H1 (cell line): ENCODE measurements around the gene FZD4. TPM values are rescaled to one million over a fixed set of nuclear protein-coding genes. Genes with fewer than 3 reads are reported as not detected.

Experiments used
- CTCF ChIA-PET: fragments of 300-600 bp; sonication (Branson Sonifier 250); formaldehyde crosslinking; loops from one replicate; lab custom pipeline; 2021; ENCODE audit not compliant: partially characterized antibody; lab: Charles Lee
- POLR2A ChIA-PET: fragments of 300-600 bp; sonication (Branson Sonifier 250); formaldehyde crosslinking; loops from one replicate; lab custom pipeline; 2021; ENCODE audit warnings: inconsistent platforms; ENCODE audit not compliant: partially characterized antibody; lab: Charles Lee
- DNase-seq, 2 experiments: peaks; one replicate each; pipeline versions ENCODE4 v3.0.0 to v3.0.0-alpha.2; 2010 to 2022; ENCODE audit warnings: low spot score in 2 of 2, low read depth in 1 of 2, mixed read lengths in 1 of 2
- FAIRE-seq: peaks from 2 replicates; lab custom pipeline; 2011; peaks lifted over from hg19 to GRCh38; lab: Jason Lieb, UNC
- H2AFZ ChIP-seq: 2 replicates; pipeline ENCODE4 v1.8.1; 2012; ENCODE audit warnings: low read length, inconsistent platforms
- H2AK5ac ChIP-seq: 2 replicates; pipeline ENCODE4 v1.6.1; 2013; ENCODE audit warnings: low read depth, low read length
- H2BK120ac ChIP-seq: replicated peaks from 2 replicates; pipeline ENCODE3; 2013; ENCODE audit warnings: low read depth, low read length, inconsistent platforms
- H2BK12ac ChIP-seq: 2 replicates; pipeline ENCODE4 v1.6.1; 2013; ENCODE audit warnings: low read depth, low read length
- H2BK15ac ChIP-seq: 2 replicates; pipeline ENCODE4 v1.6.1; 2013; ENCODE audit warnings: low read length
- H2BK20ac ChIP-seq: 2 replicates; pipeline ENCODE4 v1.6.1; 2013; ENCODE audit warnings: low read length
- H2BK5ac ChIP-seq: 2 replicates; pipeline ENCODE4 v1.6.1; 2013; ENCODE audit warnings: low read depth, low read length
- H3K14ac ChIP-seq: 2 replicates; pipeline ENCODE4 v1.6.1; 2013; ENCODE audit warnings: inconsistent platforms; ENCODE audit not compliant: insufficient read length
- H3K18ac ChIP-seq: 2 replicates; pipeline ENCODE4 v1.6.1; 2013; ENCODE audit warnings: low read length; ENCODE audit errors: extremely low read depth
- H3K23ac ChIP-seq: 2 replicates; pipeline ENCODE4 v1.6.1; 2013; ENCODE audit warnings: inconsistent platforms; ENCODE audit not compliant: insufficient read length
- H3K23me2 ChIP-seq: 2 replicates; pipeline ENCODE4 v1.6.1; 2013; ENCODE audit warnings: low read depth, low read length
- H3K27ac ChIP-seq: 2 replicates; pipeline ENCODE4 v1.6.1; 2011; ENCODE audit warnings: low read depth, low read length, inconsistent platforms
- H3K27me3 ChIP-seq, 4 experiments: replicated peaks in 1 of 4; 1 replicate in 1 of 4; 2 replicates in 3 of 4; pipeline versions ENCODE4 v1.6.1 to v1.8.1; 2011 to 2013; ENCODE audit warnings: low read length in 3 of 4, mild to moderate bottlenecking in 3 of 4, inconsistent platforms in 2 of 4, mixed read lengths in 2 of 4, moderate library complexity in 1 of 4; ENCODE audit not compliant: control insufficient read depth in 3 of 4, insufficient read depth in 3 of 4; ENCODE audit errors: extremely low read depth in 1 of 4
- H3K36me3 ChIP-seq, 4 experiments: 2 replicates each; pipeline versions ENCODE4 v1.6.1 to v1.8.1; 2011 to 2013; ENCODE audit warnings: mild to moderate bottlenecking in 4 of 4, low read length in 3 of 4, moderate library complexity in 2 of 4, control low read depth in 1 of 4, inconsistent platforms in 1 of 4; ENCODE audit not compliant: insufficient read depth in 4 of 4, control insufficient read depth in 2 of 4
- H3K4ac ChIP-seq: replicated peaks from 2 replicates; pipeline ENCODE3; 2013; ENCODE audit warnings: low read length, low read depth, mixed read lengths, inconsistent platforms; ENCODE audit not compliant: insufficient read length
- H3K4me1 ChIP-seq, 4 experiments: replicated peaks in 1 of 4; 1 replicate in 1 of 4; 2 replicates in 3 of 4; pipeline versions ENCODE4 v1.6.1 to v1.8.1; 2011 to 2013; ENCODE audit warnings: low read length in 3 of 4, inconsistent platforms in 2 of 4, mixed read lengths in 1 of 4; ENCODE audit not compliant: insufficient read depth in 4 of 4, control insufficient read depth in 3 of 4
- H3K4me2 ChIP-seq, 2 experiments: 2 replicates each; pipeline versions ENCODE4 v1.6.1 to v1.8.1; 2011 to 2013; ENCODE audit warnings: low read depth in 2 of 2, low read length in 2 of 2, control low read depth in 1 of 2, inconsistent platforms in 1 of 2, mild to moderate bottlenecking in 1 of 2; ENCODE audit not compliant: insufficient read depth in 1 of 2
- H3K4me3 ChIP-seq, 4 experiments: fragments of 200-600, 300-600 bp in 1 of 4; sonication (generic), shearing (Covaris generic), sonication (Bioruptor Twin) in 1 of 4; 2 replicates each; pipeline versions ENCODE4 v1.5.1 to v1.8.1; 2011 to 2016; ENCODE audit warnings: low read length in 4 of 4, low read depth in 3 of 4, control low read depth in 2 of 4, inconsistent platforms in 2 of 4, mild to moderate bottlenecking in 2 of 4, mixed read lengths in 1 of 4, moderate library complexity in 1 of 4; ENCODE audit not compliant: insufficient read depth in 2 of 4; ENCODE audit errors: extremely low read depth in 1 of 4
- H3K56ac ChIP-seq: replicated peaks from 2 replicates; pipeline ENCODE3; 2013; ENCODE audit warnings: low read depth, mild to moderate bottlenecking, mixed read lengths, low read length, inconsistent platforms; ENCODE audit not compliant: insufficient read length
- H3K79me1 ChIP-seq: 2 replicates; pipeline ENCODE4 v1.6.1; 2013; ENCODE audit warnings: low read depth, low read length, control low read depth
- H3K79me2 ChIP-seq, 2 experiments: 2 replicates each; pipeline versions ENCODE4 v1.6.1 to v1.8.1; 2012 to 2013; ENCODE audit warnings: low read length in 2 of 2, mild to moderate bottlenecking in 2 of 2, inconsistent platforms in 1 of 2; ENCODE audit not compliant: insufficient read depth in 2 of 2, control insufficient read depth in 1 of 2
- H3K9ac ChIP-seq, 4 experiments: replicated peaks in 1 of 4; 1 replicate in 1 of 4; 2 replicates in 3 of 4; pipeline versions ENCODE4 v1.6.1 to v1.8.1; 2011 to 2013; ENCODE audit warnings: low read depth in 3 of 4, low read length in 3 of 4, control low read depth in 2 of 4, mild to moderate bottlenecking in 2 of 4, moderate library complexity in 2 of 4, inconsistent platforms in 1 of 4; ENCODE audit errors: extremely low read depth in 1 of 4
- H3K9me3 ChIP-seq, 2 experiments: 2 replicates each; pipeline versions ENCODE4 v1.6.1 to v1.8.1; 2012 to 2013; ENCODE audit warnings: mild to moderate bottlenecking in 2 of 2, moderate library complexity in 2 of 2, control low read depth in 1 of 2, inconsistent platforms in 1 of 2, low read depth in 1 of 2, low read length in 1 of 2, mixed read lengths in 1 of 2; ENCODE audit not compliant: insufficient read depth in 2 of 2
- H4K20me1 ChIP-seq, 2 experiments: replicated peaks in 1 of 2; 2 replicates each; pipeline versions ENCODE3 to v1.8.1; 2011 to 2013; ENCODE audit warnings: inconsistent platforms in 2 of 2, low read length in 2 of 2, mild to moderate bottlenecking in 1 of 2; ENCODE audit not compliant: insufficient read depth in 2 of 2, control insufficient read depth in 1 of 2
- H4K5ac ChIP-seq: 2 replicates; pipeline ENCODE4 v1.6.1; 2013; ENCODE audit warnings: low read length, low read depth, mixed read lengths, inconsistent platforms; ENCODE audit not compliant: insufficient read length
- H4K8ac ChIP-seq: 2 replicates; pipeline ENCODE4 v1.8.0; 2013; ENCODE audit warnings: mild to moderate bottlenecking, moderate library complexity, low read length, inconsistent platforms; ENCODE audit not compliant: insufficient read depth; ENCODE audit errors: extremely low read depth
- H4K91ac ChIP-seq: replicated peaks from 2 replicates; pipeline ENCODE3; 2013; ENCODE audit warnings: low read length, mixed read lengths, inconsistent platforms; ENCODE audit not compliant: insufficient read length
- BRCA1 ChIP-seq: IDR thresholded peaks from 2 replicates; pipeline ENCODE4 v1.6.1; 2012; ENCODE audit warnings: low read depth, low read length, improper control_type of control experiment
- CBX5 ChIP-seq: fragments of 300-800, 300-1000 bp; sonication (generic); IDR thresholded peaks from 2 replicates; pipeline ENCODE4 v1.7.1; 2016; ENCODE audit warnings: antibody characterized with exemption, low read length, low read depth
- EZH2 ChIP-seq: fragments of 200-600 bp; sonication (generic); IDR thresholded peaks from 2 replicates; pipeline ENCODE4 v1.7.1; 2012; ENCODE audit warnings: low read depth, mild to moderate bottlenecking, moderate library complexity, low read length, inconsistent platforms; ENCODE audit not compliant: severe bottlenecking
- HDAC6 ChIP-seq: IDR thresholded peaks from one replicate; pipeline ENCODE4 v1.7.1; 2012; ENCODE audit warnings: low read depth, mild to moderate bottlenecking, inconsistent platforms, low read length, moderate library complexity
- JUND ChIP-seq: IDR thresholded peaks from 2 replicates; pipeline ENCODE4 v1.6.1; 2011; ENCODE audit warnings: mild to moderate bottlenecking, improper control_type of control experiment, low read length
- RNF2 ChIP-seq: fragments of 200-900, 300-1000 bp; sonication (generic); IDR thresholded peaks from 2 replicates; pipeline ENCODE4 v1.7.1; 2016; ENCODE audit warnings: borderline replicate concordance, low read depth, mild to moderate bottlenecking, antibody characterized with exemption, low read length; ENCODE audit not compliant: poor library complexity, severe bottlenecking; ENCODE audit errors: missing control alignments
- RXRA ChIP-seq: IDR thresholded peaks from 2 replicates; pipeline ENCODE4 v1.6.1; 2011; ENCODE audit warnings: low read depth, mild to moderate bottlenecking, low read length, moderate library complexity; ENCODE audit not compliant: insufficient read depth
- SIRT6 ChIP-seq: IDR thresholded peaks from one replicate; pipeline ENCODE4 v1.7.1; 2012; ENCODE audit warnings: low read length, inconsistent platforms
- SP1 ChIP-seq: IDR thresholded peaks from 2 replicates; pipeline ENCODE4 v1.6.1; 2011; ENCODE audit warnings: low read depth, low read length
- TAF1 ChIP-seq: IDR thresholded peaks from 2 replicates; pipeline ENCODE4 v1.6.1; 2011; ENCODE audit warnings: mild to moderate bottlenecking, low read depth, low read length
- TAF7 ChIP-seq: optimal IDR thresholded peaks from 2 replicates; pipeline ENCODE3; 2011; ENCODE audit warnings: low read depth, mild to moderate bottlenecking, inconsistent platforms, low read length, moderate library complexity, borderline replicate concordance
- TCF12 ChIP-seq: IDR thresholded peaks from 2 replicates; pipeline ENCODE4 v1.6.1; 2011; ENCODE audit warnings: low read depth, mild to moderate bottlenecking, low read length
- WGBS, 2 experiments: shearing (Covaris generic) in 1 of 2; methylation state at CpG; one replicate each; pipeline versions ENCODE4 v1.1.6 to v1.1.7; 2013 to 2015; ENCODE audit warnings: low lambda C conversion rate in 2 of 2, mixed read lengths in 2 of 2, inconsistent platforms in 1 of 2, low coverage in 1 of 2, missing lambda C conversion rate in 1 of 2; ENCODE audit not compliant: insufficient replicate concordance in 2 of 2, insufficient coverage in 1 of 2, insufficient read length in 1 of 2; ENCODE audit errors: extremely low coverage in 1 of 2, missing lambda C conversion rate in 1 of 2; 5-methylcytosine and 5-hydroxymethylcytosine counted together
- polyA plus RNA-seq, 7 experiments: library from polyadenylated mRNA; depleted of rRNA in 3 of 7; stranded (reverse) in 5 of 7; unstranded in 2 of 7; fragments of >200 nt in 5 of 7; fragments of 200-250 nt in 2 of 7; gene quantifications; 1 replicate in 5 of 7; 2 replicates in 1 of 7; 4 replicates in 1 of 7; pipeline versions ENCODE4 v1.2.1 to v1.2.3, GENCODE V29; 2011 to 2013; ENCODE audit warnings: missing spikeins in 2 of 7, mixed read lengths in 2 of 7
- total RNA-seq: library from RNA; stranded (reverse); fragmentation: NEBNext Ultra II Directional; extraction: Animal tissue kit (Norgen Biotek cat#: 25700); gene quantifications from 2 replicates; pipeline ENCODE4 v1.2.1, GENCODE V29; 2021
- TF ChIP-seq, protein P1 (sequence below): IDR thresholded peaks from 2 replicates; pipeline ENCODE4 v1.6.1; 2012; ENCODE audit warnings: low read length, inconsistent platforms

The FZD4 gene
- total and polyA plus RNA-seq, 2 of the 8 experiments (the other 6 are each of a cell fraction or from before 2014, with no cell fraction given) = 3.1 to 7.1 TPM

GRCh38 chr11:86900162-86900561 lies 55.0 kb downstream of the FZD4 start:
- no peak overlapping the region for H2AFZ ChIP-seq
- H4K5ac ChIP-seq = no peak overlapping the region
- DNase-seq (no peak), FAIRE-seq (no peak)
- H4K8ac ChIP-seq = no peak overlapping the region
- WGBS, 2 experiments = 96% methylated on average over 3 of the region's 3 CpGs; no CpG with 5 or more reads in 1 of the 2 experiments
- no peaks in the 10 kb centered on the region for H3K23me2 ChIP-seq
- H3K36me3 ChIP-seq = no peaks in the 10 kb centered on the region
- H3K79me1 ChIP-seq = no peaks in the 10 kb centered on the region; the same call in 1 of the 2 replicates
- no peak overlapping the region for H3K18ac ChIP-seq
- H3K14ac ChIP-seq = no peak overlapping the region
- H3K9me3 ChIP-seq = no peaks in the 10 kb centered on the region
- H3K4me3 ChIP-seq = no peak overlapping the region
- H4K20me1 ChIP-seq = no peaks in the 10 kb centered on the region
- no peak overlapping the region for H2AK5ac ChIP-seq
- no peaks in the 10 kb centered on the region for H3K79me2 ChIP-seq
- no peak overlapping the region for H3K4ac ChIP-seq
- H2BK5ac ChIP-seq = no peak overlapping the region
- no peak overlapping the region for H2BK120ac ChIP-seq
- no peak overlapping the region for H2BK12ac ChIP-seq
- no peak overlapping the region for H4K91ac ChIP-seq
- H3K4me2 ChIP-seq = no peak overlapping the region
- no peaks in the 10 kb centered on the region for H3K27me3 ChIP-seq
- no peak overlapping the region; the same call in 1 of the 2 replicates for H2BK15ac ChIP-seq
- no peaks in the 10 kb centered on the region for H3K4me1 ChIP-seq
- ChIA-PET POLR2A (no interaction called here), CTCF (interaction anchor here (0.7 kb wide), 1 partner anchor 436 kb away, joined by 3 read pairs; no protein-coding TSS in a partner anchor)
- no peak overlapping the region for H3K27ac ChIP-seq
- H3K23ac ChIP-seq = no peak overlapping the region
- no peak overlapping the region for H2BK20ac ChIP-seq
- H3K56ac ChIP-seq = no peak overlapping the region
- H3K9ac ChIP-seq = 0 out of 7 replicates have a peak overlapping the region, but pooled peaks of 1 of the 4 experiments have one; percentile 11
- TF ChIP-seq HDAC6 (no peak), RNF2 (no peak), TAF7 (no peak), EZH2 (no peak), RXRA (no peak), CBX5 (no peak), BRCA1 (no peak), TAF1 (no peak), SP1 (no peak), TCF12 (no peak), JUND (no peak), SIRT6 (no peak)
- TF ChIP-seq, protein P1, sequence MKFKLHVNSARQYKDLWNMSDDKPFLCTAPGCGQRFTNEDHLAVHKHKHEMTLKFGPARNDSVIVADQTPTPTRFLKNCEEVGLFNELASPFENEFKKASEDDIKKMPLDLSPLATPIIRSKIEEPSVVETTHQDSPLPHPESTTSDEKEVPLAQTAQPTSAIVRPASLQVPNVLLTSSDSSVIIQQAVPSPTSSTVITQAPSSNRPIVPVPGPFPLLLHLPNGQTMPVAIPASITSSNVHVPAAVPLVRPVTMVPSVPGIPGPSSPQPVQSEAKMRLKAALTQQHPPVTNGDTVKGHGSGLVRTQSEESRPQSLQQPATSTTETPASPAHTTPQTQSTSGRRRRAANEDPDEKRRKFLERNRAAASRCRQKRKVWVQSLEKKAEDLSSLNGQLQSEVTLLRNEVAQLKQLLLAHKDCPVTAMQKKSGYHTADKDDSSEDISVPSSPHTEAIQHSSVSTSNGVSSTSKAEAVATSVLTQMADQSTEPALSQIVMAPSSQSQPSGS = no peak
